CD4-positive, alpha-beta T cell treated with Interleukin-10 for 1 hour (primary cell): ENCODE measurements around the gene FAM89B.
A peak's percentile ranks its signal among the peaks of the same experiment; 100 is the strongest.

Experiments used
- DNase-seq: peaks from one replicate; pipeline ENCODE4 v3.0.0-alpha.2; 2020

FAM89B gene

DNA sequence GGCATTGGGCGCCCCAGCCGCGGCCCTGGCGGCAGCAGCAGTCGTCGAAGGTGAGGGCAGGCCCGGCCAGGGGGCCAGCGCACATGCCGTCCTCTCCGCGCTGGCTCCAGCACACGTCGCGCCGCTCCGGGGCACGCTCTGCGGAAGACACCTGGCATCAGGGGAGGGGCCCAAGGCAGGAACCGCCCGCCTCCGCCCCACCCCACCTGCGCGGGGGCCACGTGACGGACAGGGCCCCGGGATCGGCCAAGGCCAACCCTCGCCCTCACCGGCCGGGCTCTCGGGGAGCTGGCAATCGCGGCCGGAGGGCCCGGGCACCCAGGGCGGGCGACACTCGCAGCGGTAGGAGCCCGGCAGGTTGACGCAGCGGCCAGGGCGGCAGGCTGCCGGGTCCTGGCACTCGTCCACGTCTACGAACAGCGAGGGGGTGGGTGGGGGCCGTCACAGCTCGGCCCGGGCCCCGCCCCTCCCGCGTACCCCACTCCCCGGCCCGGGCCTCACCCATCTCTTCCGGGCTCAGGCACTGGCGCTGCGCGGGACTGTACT, 32.5 kb upstream of the FAM89B start:
- no peak for DNase-seq

DNA sequence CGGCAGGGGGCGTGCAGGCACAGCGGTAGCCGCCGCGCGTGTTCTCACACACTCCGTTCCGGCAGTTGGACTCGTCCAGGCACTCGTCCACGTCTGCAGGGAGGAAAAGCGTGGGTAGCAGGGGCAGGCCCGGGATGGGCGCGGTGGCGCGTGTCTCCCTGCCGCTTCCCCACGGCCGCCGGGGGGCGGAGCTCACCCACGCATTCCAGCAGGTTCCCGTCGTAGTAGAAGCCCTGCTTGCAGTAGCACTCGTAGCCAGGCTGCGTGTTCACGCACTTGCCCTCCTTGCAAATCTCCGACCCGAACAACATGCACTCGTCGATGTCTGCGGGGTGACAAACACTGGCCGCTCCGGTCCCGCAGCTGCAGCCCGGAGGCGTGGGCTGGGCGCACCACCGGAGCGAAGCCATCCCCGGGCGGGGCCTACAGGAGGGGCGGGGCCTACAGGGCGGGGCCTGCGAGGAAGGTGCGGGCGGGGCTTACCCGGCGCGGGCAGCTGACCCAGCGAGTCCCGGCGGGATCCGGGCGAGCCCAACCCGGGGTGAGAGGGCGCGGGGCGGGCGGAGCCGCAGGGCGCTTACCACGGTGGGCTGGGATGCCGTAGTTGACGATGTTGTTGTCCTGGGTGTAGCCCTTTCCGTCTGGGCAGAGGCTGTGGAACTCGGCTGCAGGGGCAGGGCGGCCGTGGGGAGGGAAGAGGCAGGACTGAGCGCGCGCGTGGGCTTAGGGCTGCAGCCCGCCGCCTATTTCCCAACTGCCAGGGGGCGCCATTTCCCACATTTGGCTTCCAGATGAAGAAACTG, 31.8 kb upstream of the FAM89B start:
- peak; percentile 92 for DNase-seq

DNA sequence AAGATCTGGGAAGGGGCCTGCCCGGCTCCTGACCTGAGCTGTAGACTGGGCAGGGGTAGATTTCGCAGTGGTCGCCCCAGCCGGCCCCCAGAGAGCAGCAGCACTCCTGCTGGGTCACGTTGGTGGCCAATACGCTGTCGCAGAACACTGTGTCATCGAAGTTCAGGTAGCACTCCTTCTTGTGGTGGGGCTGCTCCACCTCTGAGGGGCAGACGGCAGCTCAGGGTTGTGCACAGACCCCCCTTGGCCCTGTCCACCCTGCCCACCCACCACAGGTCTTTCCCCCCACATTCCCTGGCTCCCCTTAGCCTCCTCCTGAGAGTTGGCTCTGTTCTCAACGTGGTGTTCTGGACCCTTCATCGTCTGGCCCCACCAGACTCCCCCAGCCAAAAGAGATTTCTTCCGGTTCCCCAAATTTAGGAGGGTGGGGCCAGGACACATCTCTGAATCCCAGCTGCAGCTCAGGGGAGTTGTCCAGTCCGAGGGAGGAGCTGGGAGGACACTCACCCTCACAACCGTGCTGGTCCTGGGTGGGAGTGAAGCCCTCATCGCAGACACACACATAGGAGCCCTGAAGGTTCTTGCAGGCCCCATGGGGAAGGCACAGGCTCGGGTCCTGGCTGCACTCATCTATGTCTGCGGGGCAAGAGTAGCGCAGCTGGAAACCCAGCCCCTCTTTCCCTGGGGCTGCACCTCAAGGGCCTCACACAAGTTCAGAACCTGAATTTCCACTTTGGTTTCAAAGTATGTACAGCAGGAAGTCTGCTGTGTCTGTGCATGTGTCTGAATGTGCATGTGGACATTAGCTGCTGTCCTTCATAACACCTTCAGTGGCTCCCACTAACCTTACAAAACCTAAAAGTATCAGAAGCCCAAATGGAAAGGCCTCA, 31.0 kb upstream of the FAM89B start:
- DNase-seq, result no peak

DNA sequence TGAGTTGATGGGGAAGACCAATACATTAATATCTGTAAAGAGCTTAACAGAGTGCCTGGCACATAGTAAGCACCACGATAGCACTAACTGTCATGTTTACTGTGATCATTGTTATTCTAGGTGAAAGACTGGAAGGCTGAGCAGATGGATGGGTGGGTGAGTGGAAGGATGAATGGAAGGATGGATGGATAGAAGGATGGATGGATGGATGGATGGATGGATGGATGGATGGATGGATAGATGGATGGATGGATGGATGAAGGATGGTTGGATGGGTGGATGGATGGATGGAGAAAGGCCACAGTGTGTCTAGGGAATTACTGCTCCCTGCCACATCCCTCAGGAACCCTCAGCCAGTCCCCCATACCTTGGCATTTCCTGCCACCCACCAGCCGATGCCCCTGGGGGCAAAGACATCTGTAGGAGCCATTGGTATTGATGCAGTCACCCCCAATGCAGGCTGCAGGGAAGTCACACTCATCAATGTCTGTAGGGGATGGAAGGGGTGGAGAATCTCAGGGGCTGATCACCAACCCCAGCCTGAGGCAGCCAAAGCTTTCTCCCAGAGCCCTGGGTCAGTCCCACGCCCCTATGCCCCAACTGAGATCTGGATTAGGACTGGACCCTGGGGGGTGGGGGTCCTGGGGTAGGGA, 29.5 kb upstream of the FAM89B start:
- no peak for DNase-seq

DNA sequence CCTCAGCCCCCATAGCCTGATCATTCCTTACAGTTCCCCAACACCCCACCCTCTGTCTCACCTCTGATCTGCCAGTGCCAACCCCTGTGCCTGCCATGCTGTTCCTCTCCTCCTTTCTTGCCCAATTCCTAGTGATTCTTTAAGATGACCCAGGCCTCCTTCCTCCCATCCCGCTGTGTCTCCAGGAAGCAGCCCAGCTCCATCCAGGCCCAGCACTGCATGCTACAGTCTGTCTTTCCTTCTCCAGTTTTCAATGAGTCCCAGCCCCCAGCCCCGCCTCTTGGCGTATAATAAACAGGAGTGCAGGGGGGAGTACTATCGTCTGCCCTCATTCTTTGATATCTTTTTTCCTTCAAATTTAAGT, 26.5 kb upstream of the FAM89B start:
- DNase-seq, result no peak

DNA sequence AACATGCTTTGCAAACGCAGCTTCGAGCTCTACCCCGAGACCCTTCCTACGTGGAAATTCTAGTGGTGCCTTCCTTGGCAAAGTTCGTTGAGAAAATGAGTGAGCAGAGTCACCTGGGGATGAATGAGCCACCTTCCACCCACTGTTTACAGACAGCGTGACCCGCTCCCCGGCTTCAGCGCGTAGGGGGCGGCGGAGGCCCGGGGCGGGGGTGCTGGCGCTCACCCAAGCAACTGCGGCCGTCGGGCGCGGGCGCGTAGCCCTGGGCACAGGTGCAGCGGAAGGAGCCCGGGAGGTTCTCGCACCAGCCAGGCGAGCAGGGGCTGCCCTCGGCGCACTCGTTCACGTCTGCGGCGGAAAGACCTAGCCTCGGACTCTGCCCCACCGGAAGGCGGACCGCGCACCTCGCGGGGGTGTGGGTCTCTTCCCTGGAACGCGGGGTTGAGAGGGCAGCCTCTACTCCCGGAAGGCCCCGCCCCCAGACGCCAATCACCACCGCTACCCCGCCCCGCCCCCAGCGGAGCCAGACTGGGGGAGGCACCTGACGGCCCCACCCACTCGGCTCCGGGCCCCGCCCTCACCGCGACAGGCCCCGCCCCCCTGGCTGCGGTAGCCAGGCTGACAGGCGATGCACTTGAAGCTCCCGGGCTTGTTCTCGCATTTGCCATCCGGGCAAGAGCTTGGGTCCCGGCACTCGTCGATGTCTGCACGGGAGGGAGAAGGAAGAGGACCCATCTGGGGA, 25.9 kb upstream of the FAM89B start:
- DNase-seq, result peak; percentile 98

DNA sequence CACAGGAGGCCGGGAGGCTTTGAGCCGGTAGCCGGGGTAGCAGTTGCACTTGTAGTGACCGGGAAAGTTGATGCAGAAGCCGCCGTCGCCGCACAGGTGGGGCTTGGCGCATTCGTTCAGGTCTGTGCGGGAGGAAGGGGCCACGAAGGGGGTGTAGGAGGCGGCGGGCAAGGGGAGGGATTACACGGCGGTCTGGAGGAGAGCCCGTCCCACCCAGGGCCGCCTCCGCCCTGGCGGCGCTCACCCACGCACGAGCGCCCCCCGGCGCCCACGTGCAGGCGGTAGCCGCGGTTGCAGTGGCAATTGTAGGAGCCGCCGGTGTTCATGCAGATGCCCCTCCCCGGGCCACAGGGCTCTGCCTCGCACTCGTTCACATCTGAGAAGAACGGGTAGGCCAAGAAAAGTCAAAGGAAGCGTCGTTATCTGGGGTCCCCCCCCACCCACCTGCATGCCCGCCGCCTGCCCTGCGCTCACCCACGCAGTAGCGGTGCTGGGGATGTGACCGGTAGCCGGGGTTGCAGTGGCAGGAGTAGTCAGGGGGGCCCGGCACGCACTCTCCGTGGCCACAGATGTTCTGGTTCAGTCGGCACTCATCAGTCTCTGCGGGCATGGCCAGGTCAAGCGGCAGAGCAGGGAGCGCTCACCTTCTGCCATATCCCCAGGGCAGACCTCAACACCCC, 24.8 kb upstream of the FAM89B start:
- DNase-seq, result peak; percentile 68

DNA sequence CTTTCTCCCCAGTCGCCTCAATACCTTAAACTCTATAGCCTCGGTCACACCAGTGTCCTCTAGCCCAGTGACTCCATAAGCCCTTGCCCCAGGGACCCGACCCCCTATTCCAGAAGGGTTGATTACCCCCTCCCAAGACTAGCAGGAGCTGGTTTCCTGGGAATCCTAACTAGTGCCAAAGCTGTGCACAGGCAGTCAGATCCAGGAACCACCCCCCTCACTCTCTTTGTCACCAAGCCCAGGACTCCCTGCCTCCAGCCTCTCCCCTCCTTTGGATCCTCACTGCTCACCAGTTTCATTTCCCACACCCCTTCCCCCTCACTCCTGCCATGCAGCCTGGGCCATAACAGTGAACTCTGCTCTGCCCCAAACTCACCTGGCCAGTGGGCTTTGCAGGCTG, 23.9 kb upstream of the FAM89B start:
- no peak for DNase-seq

DNA sequence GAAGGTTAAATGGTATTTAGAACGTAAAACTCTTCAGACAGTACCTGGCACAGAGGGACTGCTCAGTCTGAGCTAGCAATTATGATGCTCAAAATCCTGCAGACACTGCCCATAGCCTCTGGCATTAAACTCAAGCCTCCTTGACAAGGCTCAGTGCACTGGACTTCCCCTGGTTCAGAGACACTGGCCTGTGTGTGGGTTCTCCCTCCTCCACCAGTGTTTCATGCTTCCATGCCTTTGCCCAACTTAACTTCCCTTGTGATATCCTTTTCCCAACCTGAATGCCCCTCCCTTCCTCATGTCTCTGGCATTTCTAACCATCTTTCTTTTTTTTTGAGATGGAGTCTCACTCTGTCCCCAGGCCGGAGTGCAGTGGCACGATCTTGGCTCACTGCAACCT, 23.2 kb upstream of the FAM89B start:
- no peak for DNase-seq

DNA sequence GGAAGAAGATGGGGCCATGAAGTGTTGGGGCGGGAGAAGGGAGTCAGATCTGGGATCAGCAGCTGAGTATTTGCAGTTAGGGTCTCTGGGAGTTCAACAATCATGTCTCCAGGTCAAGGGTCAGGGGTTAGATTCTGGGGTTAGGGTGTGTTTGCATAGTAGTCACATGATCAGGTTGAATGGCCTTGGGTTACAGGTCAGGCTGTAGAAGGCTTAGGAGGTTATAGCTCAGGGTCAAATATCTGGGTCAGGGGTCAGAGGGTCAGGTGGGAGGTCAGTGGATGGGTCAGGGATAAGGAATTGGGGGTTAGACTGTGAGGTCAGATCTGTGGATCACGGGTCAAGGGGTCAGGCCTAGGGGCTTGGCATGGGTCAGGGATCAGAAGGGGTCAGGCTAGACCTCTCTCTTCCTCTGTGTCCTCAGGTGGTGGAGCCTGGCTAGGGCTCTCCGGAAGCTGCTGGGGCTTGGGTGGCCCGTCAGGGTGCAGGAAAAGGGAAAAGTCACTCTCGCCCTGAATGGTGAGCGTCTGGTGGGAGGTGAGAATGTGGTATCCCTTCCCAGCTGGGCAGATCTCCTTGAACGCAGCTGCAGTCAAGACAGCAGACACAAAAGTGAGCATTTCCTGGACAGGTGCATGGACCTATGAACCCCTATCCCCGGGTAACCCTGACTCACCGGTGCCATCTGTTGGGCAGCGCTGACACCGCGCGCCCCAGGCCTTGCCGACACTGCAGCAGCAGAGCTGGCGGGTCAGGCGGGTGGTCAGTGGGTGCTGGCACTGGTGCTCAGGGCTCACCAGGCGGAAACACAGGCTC, 20.6 kb upstream of the FAM89B start:
- peak; percentile 78 for DNase-seq

DNA sequence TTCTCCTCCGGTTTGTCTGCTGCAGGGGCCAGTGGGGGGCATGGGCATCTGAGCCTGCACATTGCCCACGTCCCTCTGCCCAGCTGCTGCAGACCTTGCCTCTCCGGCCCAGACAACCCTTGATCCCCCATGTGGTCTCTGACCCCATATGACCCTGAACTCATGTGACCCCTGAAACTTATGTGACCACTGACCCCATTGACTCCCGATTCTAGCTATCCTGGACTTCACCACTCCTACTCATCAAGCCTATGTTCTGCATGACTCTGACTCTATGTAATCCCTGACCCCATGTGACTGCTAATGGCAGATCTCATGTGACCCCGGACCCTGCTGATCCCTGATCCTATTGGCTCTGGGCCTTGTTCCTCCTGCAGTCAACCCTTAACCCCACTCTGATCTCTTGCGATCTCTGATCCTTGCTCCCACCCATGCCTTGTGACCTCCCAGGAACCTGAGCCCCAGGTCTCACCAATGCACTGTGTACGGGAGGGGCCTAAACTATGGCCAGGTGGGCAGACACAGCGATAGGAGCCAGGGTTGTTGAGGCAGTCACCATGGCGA, 19.9 kb upstream of the FAM89B start:
- no peak for DNase-seq

DNA sequence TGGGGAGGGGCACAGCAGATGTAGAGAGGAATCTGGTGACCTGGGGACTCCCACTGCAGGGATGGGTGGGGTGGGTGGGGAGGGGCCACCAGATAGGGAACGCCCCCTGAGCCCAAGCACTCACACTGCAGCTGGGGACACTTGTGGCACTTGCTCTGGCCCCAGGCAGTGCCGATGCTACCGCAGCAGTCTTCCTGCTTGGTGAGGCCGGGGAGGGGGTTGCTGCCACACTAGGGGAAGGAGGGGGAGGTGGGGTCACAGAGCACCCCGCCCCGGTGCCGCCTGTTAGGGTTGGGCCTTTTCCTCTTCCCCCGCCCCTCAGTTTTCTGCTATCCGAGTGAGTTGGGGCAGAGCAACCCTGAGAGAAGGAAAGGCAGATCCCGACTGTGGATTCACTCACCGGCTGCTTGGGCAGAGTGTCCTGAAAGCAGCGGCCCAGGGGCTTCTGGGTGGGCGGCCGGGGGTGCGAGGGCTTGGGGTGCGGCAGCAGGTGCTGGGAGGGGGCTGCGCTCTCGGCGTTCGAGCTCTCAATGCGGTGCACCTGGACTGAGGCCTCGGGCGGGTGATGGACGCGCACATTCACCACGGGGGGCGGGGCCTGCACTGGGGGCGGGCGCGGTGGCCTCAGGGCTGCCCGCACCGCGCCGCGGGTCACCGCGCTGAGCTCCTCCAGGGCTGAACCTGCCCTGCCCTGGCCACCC, 18.9 kb upstream of the FAM89B start:
- DNase-seq, result peak; percentile 87

DNA sequence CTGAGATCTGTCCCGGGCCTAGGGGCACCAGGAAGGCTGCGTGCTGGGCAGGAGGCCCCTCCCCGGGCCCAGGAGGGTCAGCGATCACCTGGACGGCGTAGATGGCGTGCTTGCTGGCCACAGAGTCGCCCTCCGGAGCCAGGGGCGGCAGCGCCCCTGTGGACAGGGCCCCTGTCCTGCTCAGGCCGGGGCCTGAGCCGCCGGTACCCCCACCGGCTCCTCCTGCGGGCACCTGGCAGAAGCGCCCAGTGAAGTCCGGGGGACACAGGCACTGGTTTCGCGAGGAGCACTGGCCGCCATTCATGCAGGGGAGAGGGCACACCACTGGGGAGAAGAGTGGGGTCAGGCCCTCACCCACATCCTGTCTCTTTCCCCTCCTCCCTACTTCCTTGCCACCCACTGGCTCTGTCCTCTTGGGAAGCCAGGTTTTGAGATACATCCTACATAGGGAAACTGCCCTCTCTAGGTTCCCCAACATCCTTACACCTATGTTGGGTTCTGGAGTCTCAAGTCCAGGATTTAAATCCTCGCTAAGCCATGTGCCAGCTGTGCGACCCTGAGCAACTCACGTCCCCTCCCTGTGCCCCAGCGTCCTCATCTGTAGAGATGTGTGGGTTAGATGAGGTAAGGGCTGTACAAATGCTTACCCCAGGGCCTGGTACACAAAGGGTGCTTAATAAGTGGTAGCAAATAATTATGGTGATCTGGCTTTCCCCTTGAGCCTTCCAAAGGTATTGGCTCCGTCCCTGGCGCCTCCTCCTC, 18.1 kb upstream of the FAM89B start:
- no peak for DNase-seq

DNA sequence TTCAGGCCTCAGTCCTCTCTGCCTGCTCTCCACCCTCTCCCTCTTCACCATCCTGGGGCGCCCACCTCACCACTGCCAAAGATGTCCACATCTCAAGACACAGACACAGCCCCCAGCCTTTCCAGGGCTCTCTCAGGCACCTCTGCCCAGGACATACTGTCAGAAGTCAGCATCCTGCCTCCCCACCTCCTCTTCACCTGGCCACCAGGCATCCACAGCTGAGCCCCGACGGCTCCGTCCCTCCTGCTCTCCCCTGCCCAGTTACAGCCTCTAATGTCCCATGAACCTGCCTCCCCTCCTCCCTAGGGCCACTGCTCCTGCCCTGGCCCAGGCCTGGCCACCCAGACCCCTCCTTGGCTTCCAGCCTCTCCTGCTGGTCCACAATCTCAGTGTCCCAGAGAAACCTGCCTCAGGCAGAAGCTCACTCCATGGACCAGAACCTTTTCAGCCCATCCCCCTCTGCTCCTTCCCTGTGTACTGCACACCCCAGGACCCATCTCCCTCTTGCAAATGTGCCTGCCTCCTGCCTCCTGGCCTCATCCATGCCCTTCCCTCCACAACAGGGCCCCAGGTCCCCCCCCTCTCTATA, 17.4 kb upstream of the FAM89B start:
- no peak for DNase-seq

DNA sequence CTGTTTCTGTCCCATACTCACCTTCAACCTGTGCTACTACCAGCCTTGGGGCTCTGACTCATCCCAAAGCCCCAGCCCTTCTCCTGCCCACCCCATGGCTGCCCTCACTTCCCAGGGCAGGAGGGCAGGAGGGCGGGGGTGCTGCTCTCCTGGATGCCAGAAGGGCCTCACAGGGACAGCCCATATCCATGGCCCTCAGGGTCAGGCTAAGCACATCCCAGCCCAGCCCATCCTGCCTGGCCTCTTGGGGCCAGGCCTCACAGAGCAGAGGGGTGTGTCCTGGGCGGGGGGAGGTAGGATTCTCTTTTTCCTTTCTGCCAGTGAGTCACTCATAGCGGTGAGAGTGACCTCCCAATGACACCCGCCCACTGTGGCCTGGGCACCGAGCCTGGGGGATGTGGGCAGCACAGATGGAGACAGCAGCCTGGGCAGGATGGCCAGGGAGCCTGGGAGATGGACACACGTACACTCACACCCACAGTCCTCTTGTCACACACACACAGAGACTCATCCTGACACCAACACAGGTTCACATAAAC, 16.6 kb upstream of the FAM89B start:
- DNase-seq, result no peak

DNA sequence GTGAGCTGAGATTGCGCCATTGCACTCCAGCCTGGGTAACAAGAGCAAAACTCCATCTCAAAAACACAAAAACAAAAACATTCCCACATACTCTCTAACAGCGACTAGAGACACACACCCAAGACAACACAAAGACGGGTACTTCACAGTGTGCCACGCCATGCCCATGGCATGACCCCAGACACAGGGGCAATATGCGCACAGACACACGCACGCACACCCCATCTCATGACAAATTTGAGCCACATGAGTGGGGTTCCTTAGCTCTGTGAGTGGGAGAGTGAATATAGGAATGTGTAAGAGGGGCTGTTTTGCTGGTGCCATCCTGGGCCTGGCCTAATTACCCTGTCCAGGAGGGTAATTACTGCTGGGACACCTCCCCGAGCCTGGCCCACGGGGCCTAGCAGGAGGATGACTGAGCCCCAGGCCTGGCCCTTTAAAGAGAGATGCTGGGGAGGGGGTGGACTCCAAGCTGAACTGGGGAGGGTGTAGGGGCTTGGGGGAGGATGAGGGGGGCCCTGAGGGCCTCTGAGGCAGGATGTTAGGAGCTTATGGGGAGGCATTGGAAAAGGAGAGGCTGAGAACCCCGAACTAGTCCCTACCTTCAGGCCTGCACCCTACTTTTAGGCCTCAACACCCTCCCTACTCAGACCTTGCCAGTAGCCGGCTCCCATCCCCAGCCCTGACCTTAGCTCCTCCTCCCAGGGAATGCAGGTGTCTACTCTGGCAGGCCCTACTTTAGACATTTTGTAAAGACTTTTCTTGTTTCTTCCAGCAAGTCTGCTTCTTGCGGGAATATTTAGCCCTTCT, 15.7 kb upstream of the FAM89B start:
- no peak for DNase-seq

DNA sequence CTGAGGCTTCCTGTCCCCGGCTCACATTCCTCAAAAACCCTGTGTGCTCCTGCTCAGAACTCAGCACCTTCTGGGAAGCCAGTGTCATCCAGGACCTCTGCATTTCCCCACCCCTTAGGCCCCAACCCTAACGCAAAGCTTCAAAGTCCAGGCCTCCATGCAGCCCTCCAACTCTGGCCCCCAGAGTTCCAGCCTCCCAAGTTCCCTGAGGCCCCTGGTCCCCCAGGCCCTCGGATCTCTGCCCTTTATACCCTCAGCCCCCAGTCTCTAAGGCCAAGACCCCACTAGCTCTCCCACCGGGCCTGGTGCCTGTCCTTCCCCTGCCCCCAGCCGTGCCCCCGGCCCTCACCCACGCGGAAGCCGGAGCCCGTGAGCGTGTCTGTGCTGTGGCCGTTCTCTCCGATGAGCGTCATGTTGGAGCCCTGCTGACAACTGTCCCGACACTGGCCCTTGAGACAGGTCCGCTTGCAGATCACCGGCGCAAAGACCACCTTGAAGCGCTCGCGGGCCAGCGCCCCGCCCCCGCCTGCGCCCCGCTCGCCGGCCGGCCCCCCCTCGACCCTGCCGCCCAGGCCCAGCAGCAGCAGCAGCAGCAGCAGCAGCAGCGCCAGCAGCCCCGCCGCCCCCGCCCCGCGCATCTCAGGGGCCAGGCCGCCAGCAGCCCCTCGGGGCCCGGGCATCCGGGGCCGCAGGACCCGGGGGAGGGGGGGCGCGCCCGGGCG, 14.9 kb upstream of the FAM89B start:
- no peak for DNase-seq
